Fibroblast of pulmonary artery (primary cell): ENCODE measurements around the gene TSPOAP1.
A peak's percentile ranks its signal among the peaks of the same experiment; 100 is the strongest.

ENCODE experiments used
- DNase-seq: peaks from one replicate; pipeline ENCODE4 v3.0.0-alpha.2; 2010; ENCODE audit warnings: low read depth
- H3K4me3 ChIP-seq: replicated peaks from 2 replicates; pipeline ENCODE4 v1.5.1; 2011; ENCODE audit warnings: low read depth, mild to moderate bottlenecking, control low read depth, low read length, moderate library complexity
- TF ChIP-seq, protein P1 (sequence below): IDR thresholded peaks from 2 replicates; pipeline ENCODE4 v1.5.1; 2011; ENCODE audit warnings: mild to moderate bottlenecking, control low read depth, low read length, inconsistent platforms; ENCODE audit errors: missing control alignments

The TSPOAP1 gene

DNA sequence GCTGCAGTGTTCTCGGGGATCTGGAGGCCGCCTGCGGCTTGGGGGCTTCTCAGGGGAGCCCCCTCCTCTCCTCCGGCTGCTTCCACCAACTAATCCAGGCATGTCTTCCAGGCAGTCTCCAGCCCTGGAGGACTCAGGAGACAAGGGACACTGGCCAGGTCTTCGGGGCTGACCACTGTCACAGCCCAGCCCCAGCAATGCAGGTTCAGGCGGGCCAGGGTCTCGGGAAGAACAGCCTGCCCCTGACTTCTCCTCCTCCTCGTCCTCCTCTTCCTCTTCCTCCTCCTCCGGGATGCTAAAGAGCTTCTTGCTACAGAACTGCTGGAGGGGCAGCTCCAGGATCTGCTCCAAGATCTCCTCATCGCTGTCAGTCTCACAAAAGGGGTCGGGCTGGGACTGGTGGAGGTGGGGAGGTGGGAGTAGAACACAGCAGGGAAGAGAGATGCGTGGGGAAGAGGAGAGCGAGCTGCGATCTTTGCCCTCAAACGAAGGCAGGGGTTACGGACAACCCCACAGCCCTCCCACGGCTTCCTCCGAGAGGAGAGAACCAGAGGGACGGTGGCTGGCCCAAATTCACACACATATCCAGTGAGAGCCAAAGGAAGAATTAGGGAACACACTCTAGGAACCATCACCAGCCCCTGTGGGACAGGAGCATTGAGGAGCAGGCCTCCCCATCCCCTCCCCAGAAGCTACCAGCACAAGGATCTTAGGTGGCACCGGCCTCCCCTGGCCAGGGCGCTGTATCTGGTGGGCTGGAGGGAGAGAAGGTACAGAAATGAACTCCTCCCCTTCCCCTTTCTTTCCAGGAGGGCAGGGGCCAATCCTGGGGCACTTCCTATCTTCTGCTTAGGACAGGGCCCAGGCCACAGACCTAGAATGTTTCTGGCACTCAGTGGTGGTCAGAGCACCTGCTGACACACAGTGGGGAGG lies 19.3 kb downstream of the TSPOAP1 start:
- DNase-seq: no peak
- no peak overlapping the region for H3K4me3 ChIP-seq
- TF ChIP-seq, protein P1, sequence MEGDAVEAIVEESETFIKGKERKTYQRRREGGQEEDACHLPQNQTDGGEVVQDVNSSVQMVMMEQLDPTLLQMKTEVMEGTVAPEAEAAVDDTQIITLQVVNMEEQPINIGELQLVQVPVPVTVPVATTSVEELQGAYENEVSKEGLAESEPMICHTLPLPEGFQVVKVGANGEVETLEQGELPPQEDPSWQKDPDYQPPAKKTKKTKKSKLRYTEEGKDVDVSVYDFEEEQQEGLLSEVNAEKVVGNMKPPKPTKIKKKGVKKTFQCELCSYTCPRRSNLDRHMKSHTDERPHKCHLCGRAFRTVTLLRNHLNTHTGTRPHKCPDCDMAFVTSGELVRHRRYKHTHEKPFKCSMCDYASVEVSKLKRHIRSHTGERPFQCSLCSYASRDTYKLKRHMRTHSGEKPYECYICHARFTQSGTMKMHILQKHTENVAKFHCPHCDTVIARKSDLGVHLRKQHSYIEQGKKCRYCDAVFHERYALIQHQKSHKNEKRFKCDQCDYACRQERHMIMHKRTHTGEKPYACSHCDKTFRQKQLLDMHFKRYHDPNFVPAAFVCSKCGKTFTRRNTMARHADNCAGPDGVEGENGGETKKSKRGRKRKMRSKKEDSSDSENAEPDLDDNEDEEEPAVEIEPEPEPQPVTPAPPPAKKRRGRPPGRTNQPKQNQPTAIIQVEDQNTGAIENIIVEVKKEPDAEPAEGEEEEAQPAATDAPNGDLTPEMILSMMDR: no peak

DNA sequence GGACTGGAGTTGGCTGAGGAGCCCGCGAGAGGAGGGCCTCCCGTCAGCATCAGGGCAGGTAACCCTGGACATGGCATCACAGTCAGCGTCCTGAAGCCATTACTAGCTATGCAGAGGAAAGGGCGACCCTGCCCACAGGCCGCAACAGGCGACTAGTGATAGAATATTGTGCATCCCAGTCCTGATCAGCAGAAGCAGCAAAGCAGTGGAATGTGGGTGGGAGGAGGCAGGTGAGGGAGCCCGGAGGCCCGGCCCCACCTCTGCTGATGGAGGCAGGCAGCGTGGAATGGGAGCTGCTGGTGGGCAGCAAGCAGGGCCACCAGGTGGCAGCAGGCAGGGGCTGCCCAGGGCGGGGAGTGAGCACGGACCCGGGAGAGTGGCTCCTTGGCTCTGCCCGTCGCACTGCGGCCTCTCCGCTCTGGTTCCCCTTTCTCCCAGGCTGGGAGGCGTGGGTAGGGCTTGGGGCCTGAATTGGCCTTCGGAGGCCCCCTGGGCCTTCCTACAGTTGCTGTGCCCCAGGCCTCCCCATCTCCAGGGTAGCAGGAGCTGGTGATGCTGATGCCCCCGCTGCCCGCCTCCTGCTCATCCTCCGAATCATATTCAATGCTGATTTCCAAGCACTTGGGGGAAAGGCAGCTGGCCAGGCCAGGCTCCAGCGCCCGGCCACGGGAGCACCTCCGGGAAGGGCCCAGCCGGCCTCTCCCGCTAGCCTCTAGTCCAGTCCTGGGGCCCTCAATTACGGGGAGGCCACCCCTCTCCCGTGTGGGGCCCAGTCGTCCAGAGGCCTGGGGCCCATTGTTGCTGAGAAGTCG lies 20.2 kb downstream of the TSPOAP1 start:
- TF ChIP-seq, protein P1: peak; percentile 27
- no peak for DNase-seq

GRCh38 chr17:58307468-58308172 lies 21.0 kb downstream of the TSPOAP1 start:
- no peak for DNase-seq
- TF ChIP-seq, protein P1: no peak
- no peak overlapping the region for H3K4me3 ChIP-seq

More for the DNA sequence above, 20.2 kb downstream of the TSPOAP1 start:
- H3K4me3 ChIP-seq: no peak overlapping the region

- no peak overlapping the region for H3K4me3 ChIP-seq
- TF ChIP-seq, protein P1: no peak
- DNase-seq: no peak
Observed at GRCh38 chr17:58306131-58306951, 22.3 kb downstream of the TSPOAP1 start.

DNA sequence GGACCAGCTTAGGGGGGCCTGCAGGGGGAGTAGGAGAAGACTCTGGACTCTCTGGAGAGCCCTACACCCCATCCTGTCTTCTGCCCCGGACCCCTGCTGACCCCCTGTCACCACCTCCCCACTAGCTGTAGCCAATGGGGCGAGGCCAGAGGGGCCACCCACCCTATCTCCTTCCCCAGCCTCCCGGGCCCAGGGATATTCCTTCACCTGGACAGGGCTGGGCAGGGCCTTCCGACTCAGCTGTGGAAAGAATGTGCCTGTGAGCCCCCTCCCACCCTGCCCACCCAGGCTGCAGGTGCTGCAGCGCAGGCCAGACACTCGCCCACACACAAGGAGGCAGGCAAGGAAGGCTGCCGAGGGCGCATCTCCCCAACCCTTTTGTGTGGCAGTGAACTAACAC lies 23.0 kb downstream of the TSPOAP1 start:
- H3K4me3 ChIP-seq: no peak overlapping the region
- DNase-seq: no peak
- TF ChIP-seq, protein P1: no peak

DNA sequence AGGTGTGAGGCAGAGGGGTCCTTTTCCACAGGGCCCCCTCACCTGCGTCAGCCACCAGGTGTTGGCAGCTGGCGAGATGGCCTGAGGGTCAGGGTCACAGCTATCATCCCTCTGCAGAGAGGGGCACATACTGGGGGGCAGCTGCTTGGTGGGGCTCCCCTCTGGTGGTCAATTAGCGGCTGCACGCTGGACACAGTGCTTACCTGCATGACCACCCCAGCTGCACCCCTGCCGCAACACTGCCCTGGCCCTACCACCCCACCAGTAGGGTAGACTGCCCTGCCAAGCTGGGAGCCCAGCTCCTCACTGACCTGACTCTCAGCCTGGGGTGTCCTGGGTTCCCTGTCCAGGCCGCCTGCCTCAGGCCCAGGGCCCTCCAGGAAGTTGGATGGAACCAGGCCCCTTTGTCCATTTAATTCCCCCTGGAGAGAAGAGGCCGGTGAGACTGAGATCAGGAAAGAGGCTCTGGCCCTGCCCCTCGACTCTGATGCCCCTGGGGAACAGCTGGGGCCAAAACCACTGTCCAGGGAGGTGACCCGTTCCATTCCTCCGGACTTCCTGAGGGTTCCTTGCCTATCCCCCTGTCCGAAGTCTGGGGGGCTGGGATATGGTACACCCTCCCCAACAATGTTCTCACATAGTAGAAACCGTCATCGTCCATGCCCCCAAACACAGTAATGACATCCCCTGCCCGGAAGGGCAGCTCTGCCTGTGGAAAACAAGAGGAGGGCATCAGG lies 23.7 kb downstream of the TSPOAP1 start:
- no peak overlapping the region for H3K4me3 ChIP-seq
- TF ChIP-seq, protein P1: no peak
- DNase-seq: no peak
